Glomerular visceral epithelial cell (primary cell): ENCODE measurements around the gene RPL36.
"Not testable (repeated sequence)": the region's sequence is repeated elsewhere in the genome, so short reads cannot be mapped to it uniquely, and the experiment has no call there.

Experiments
- DNase-seq: peaks from one replicate; pipeline ENCODE4 v3.0.0-alpha.2; 2016; ENCODE audit errors: extremely low spot score

Gene RPL36

GRCh38 chr19:5706876-5707573 is 16.9 kb downstream of the RPL36 start:
- DNase-seq: no peak

- DNase-seq: no peak
Measured at GRCh38 chr19:5707576-5708575, 17.8 kb downstream of the RPL36 start.

GRCh38 chr19:5711025-5711424 is 20.9 kb downstream of the RPL36 start:
- no peak for DNase-seq

GRCh38 chr19:5711713-5712161 is 21.6 kb downstream of the RPL36 start:
- DNase-seq: no peak

- DNase-seq: no peak
Measured at GRCh38 chr19:5713228-5713627, 23.1 kb downstream of the RPL36 start.

- no peak for DNase-seq
Measured at GRCh38 chr19:5714816-5715215, 24.7 kb downstream of the RPL36 start.

GRCh38 chr19:5717215-5717935 is 27.3 kb downstream of the RPL36 start:
- DNase-seq: no peak

- DNase-seq: peak; percentile 47
Measured at GRCh38 chr19:5718037-5718578, 28.0 kb downstream of the RPL36 start.

GRCh38 chr19:5718579-5719273 is 28.6 kb downstream of the RPL36 start:
- peak; percentile 78 for DNase-seq

- DNase-seq: no peak
Measured at GRCh38 chr19:5719274-5719960, 29.3 kb downstream of the RPL36 start.

- DNase-seq: peak; percentile 99
Measured at GRCh38 chr19:5719961-5720790, 30.1 kb downstream of the RPL36 start, which contains the start of the genes CATSPERD and LONP1. Gene CATSPERD, plus strand, starts transcription at chr19:5720637. Its CDS starts 101 bp downstream, at chr19:5720738. Gene LONP1, minus strand, starts transcription at chr19:5720146. Its CDS starts 14 bp downstream, at chr19:5720132.

- no peak for DNase-seq
Measured at GRCh38 chr19:5727453-5728050, 37.5 kb downstream of the RPL36 start.

GRCh38 chr19:5733172-5733571 is 43.1 kb downstream of the RPL36 start:
- DNase-seq: not testable (repeated sequence)

- DNase-seq: no peak
Measured at GRCh38 chr19:5738423-5738822, 48.3 kb downstream of the RPL36 start.
